CD14-positive monocyte (primary cell): ENCODE results near the gene IGLL5. TPM values are rescaled to one million over a fixed set of nuclear protein-coding genes. Genes with fewer than 3 reads are reported as not detected.
A peak's percentile ranks its signal among the peaks of the same experiment; 100 is the strongest.

ENCODE experiments used
- DNase-seq, 3 donors: peaks; one replicate each; pipeline ENCODE4 v3.0.0-alpha.2; 2011 to 2022
- H2AFZ ChIP-seq: 2 replicates; pipeline ENCODE4 v1.6.0; 2012; ENCODE audit warnings: mild to moderate bottlenecking, low read depth, low read length, inconsistent platforms; ENCODE audit not compliant: insufficient read depth, poor library complexity, severe bottlenecking
- H3K27ac ChIP-seq, 2 donors: 1 replicate in 1 of 2; 2 replicates in 1 of 2; pipeline ENCODE4 v1.5.1; 2012 to 2013; ENCODE audit warnings: low read length in 2 of 2, control low read depth in 1 of 2, inconsistent platforms in 1 of 2, low read depth in 1 of 2, mild to moderate bottlenecking in 1 of 2
- H3K27me3 ChIP-seq, 2 donors: one replicate each; pipeline versions ENCODE4 v1.6.0 to v1.6.1; 2011 to 2013; ENCODE audit warnings: low read length in 2 of 2; ENCODE audit not compliant: control insufficient read depth in 2 of 2, insufficient read depth in 2 of 2
- H3K36me3 ChIP-seq, 2 donors: replicated peaks in 1 of 2; 1 replicate in 1 of 2; 2 replicates in 1 of 2; pipeline versions ENCODE4 v1.5.1 to v1.6.1; 2012 to 2013; ENCODE audit warnings: low read length in 2 of 2, control low read depth in 1 of 2, inconsistent platforms in 1 of 2, mild to moderate bottlenecking in 1 of 2; ENCODE audit not compliant: insufficient read depth in 2 of 2, control insufficient read depth in 1 of 2
- H3K4me1 ChIP-seq, 2 donors: 1 replicate in 1 of 2; 2 replicates in 1 of 2; pipeline versions ENCODE4 v1.5.1 to v1.6.1; 2012 to 2013; ENCODE audit warnings: low read length in 2 of 2, control low read depth in 1 of 2, inconsistent platforms in 1 of 2, mild to moderate bottlenecking in 1 of 2, moderate library complexity in 1 of 2; ENCODE audit not compliant: insufficient read depth in 2 of 2, control insufficient read depth in 1 of 2
- H3K4me2 ChIP-seq: replicated peaks from 2 replicates; pipeline ENCODE3; 2012; ENCODE audit warnings: low read length, moderate library complexity, mild to moderate bottlenecking; ENCODE audit not compliant: poor library complexity, severe bottlenecking; ENCODE audit errors: extremely low read depth
- H3K4me3 ChIP-seq, 3 experiments: fragments of 200-600 bp in 1 of 3; sonication (generic) in 1 of 3; replicated peaks in 1 of 3; 1 replicate in 2 of 3; 2 replicates in 1 of 3; pipeline ENCODE4 v1.5.1; 2011 to 2013; ENCODE audit warnings: low read length in 3 of 3, mild to moderate bottlenecking in 3 of 3, control low read depth in 2 of 3, low read depth in 2 of 3, inconsistent platforms in 1 of 3, moderate library complexity in 1 of 3
- H3K79me2 ChIP-seq: 2 replicates; pipeline ENCODE4 v1.6.0; 2012; ENCODE audit warnings: mild to moderate bottlenecking, control low read depth, inconsistent platforms, low read length, moderate library complexity; ENCODE audit not compliant: insufficient read depth
- H3K9ac ChIP-seq: 2 replicates; pipeline ENCODE4 v1.6.0; 2017; ENCODE audit warnings: low read length, mild to moderate bottlenecking; ENCODE audit not compliant: insufficient read depth, poor library complexity, severe bottlenecking
- H3K9me3 ChIP-seq, 2 donors: replicated peaks in 1 of 2; 1 replicate in 1 of 2; 2 replicates in 1 of 2; pipeline versions ENCODE4 v1.5.1 to v1.6.1; 2012 to 2013; ENCODE audit warnings: low read length in 2 of 2, control low read depth in 1 of 2; ENCODE audit not compliant: control insufficient read depth in 1 of 2, insufficient read depth in 1 of 2
- H4K20me1 ChIP-seq: 2 replicates; pipeline ENCODE4 v1.6.0; 2012; ENCODE audit warnings: mild to moderate bottlenecking, low read length, control low read depth, moderate library complexity; ENCODE audit not compliant: insufficient read depth
- H3K27ac Mint-ChIP-seq, 7 donors: one replicate each; pipeline ENCODE4 v1.8.0; 2020; ENCODE audit warnings: mild to moderate bottlenecking in 7 of 7, mixed read lengths in 7 of 7, moderate library complexity in 6 of 7, inconsistent platforms in 2 of 7
- H3K27me3 Mint-ChIP-seq, 3 donors: one replicate each; pipeline ENCODE4 v1.8.0; 2021 to 2022; ENCODE audit warnings: low read depth in 3 of 3, mild to moderate bottlenecking in 3 of 3, mixed read lengths in 3 of 3, moderate library complexity in 3 of 3, inconsistent platforms in 1 of 3
- H3K36me3 Mint-ChIP-seq, 2 donors: one replicate each; pipeline ENCODE4 v1.8.0; 2020; ENCODE audit warnings: mixed read lengths in 2 of 2, inconsistent platforms in 1 of 2, mild to moderate bottlenecking in 1 of 2
- H3K4me1 Mint-ChIP-seq: one replicate; pipeline ENCODE4 v1.8.0; 2020; ENCODE audit warnings: mild to moderate bottlenecking, mixed read lengths
- H3K4me3 Mint-ChIP-seq, 2 donors: one replicate each; pipeline ENCODE4 v1.8.0; 2020; ENCODE audit warnings: mild to moderate bottlenecking in 2 of 2, mixed read lengths in 2 of 2, moderate library complexity in 1 of 2
- H3K9me3 Mint-ChIP-seq, 7 donors: one replicate each; pipeline ENCODE4 v1.8.0; 2020 to 2022; ENCODE audit warnings: mixed read lengths in 7 of 7, mild to moderate bottlenecking in 6 of 7, moderate library complexity in 6 of 7, inconsistent platforms in 2 of 7
- CTCF ChIP-seq: fragments of 200-600 bp; IDR thresholded peaks from one replicate; pipeline ENCODE4 v1.8.0; 2022; ENCODE audit warnings: antibody characterized with exemption, mild to moderate bottlenecking
- WGBS: methylation state at CpG from one replicate; pipeline ENCODE4 v1.1.5; 2013; ENCODE audit warnings: missing lambda C conversion rate; ENCODE audit not compliant: insufficient coverage; 5-methylcytosine and 5-hydroxymethylcytosine counted together
- intact Hi-C, 2 donors: fragments of 100-400 bp; cut with micrococcal nuclease; formaldehyde crosslinking; loops; one replicate each; pipeline versions ENCODE4 v1.15.0 to v1.15.1; 2023
- polyA plus RNA-seq, 3 donors: library from polyadenylated mRNA; depleted of rRNA in 1 of 3; unstranded in 2 of 3; stranded (reverse) in 1 of 3; fragments of 300-500 nt in 2 of 3; fragments of >200 nt in 1 of 3; fragmentation: Illumina TruSeq in 2 of 3; gene quantifications; 1 replicate in 2 of 3; 2 replicates in 1 of 3; pipeline ENCODE4 v1.2.3, GENCODE V29; 2012 to 2021

The IGLL5 gene
- polyA plus RNA-seq, 3 donors = 0.21 to 0.38 TPM; not detected in 1

GRCh38 chr22:22884010-22884887, 3.4 kb upstream of the IGLL5 start:
- peaks cover 34% of the 10 kb centered on the region for H3K4me1 Mint-ChIP-seq
- peak overlapping the region in 4 of 7 donors; percentile 22 to 70 (median 44) for H3K27ac Mint-ChIP-seq
- Histone ChIP-seq H3K79me2 (no peaks in the 10 kb centered on the region), H3K4me3 (no peak overlapping the region), H2AFZ (no peak overlapping the region), H3K4me2 (no peak overlapping the region), H3K27ac (no peak overlapping the region), H4K20me1 (no peaks in the 10 kb centered on the region), H3K27me3 (no peaks in the 10 kb centered on the region), H3K36me3 (no peaks in the 10 kb centered on the region), H3K9me3 (no peaks in the 10 kb centered on the region), H3K9ac (no peak overlapping the region), H3K4me1 (peaks cover 33 to 35% of the 10 kb centered on the region in 2 donors)
- no peak overlapping the region for H3K4me3 Mint-ChIP-seq
- intact Hi-C loops = loop anchor here (5.0 kb wide), 4 partner anchors 37 to 72 kb away; no protein-coding TSS in a partner anchor
- WGBS = 0% methylated on average over 2 of the region's 3 CpGs
- DNase-seq = peak; percentile 82 to 83 (median 82)
- TF ChIP-seq CTCF = peak; percentile 84
- H3K36me3 Mint-ChIP-seq = no peaks in the 10 kb centered on the region
- H3K9me3 Mint-ChIP-seq = no peaks in the 10 kb centered on the region
- H3K27me3 Mint-ChIP-seq = peaks cover 6 to 10% (median 10%) of the 10 kb centered on the region in 3 donors

DNA sequence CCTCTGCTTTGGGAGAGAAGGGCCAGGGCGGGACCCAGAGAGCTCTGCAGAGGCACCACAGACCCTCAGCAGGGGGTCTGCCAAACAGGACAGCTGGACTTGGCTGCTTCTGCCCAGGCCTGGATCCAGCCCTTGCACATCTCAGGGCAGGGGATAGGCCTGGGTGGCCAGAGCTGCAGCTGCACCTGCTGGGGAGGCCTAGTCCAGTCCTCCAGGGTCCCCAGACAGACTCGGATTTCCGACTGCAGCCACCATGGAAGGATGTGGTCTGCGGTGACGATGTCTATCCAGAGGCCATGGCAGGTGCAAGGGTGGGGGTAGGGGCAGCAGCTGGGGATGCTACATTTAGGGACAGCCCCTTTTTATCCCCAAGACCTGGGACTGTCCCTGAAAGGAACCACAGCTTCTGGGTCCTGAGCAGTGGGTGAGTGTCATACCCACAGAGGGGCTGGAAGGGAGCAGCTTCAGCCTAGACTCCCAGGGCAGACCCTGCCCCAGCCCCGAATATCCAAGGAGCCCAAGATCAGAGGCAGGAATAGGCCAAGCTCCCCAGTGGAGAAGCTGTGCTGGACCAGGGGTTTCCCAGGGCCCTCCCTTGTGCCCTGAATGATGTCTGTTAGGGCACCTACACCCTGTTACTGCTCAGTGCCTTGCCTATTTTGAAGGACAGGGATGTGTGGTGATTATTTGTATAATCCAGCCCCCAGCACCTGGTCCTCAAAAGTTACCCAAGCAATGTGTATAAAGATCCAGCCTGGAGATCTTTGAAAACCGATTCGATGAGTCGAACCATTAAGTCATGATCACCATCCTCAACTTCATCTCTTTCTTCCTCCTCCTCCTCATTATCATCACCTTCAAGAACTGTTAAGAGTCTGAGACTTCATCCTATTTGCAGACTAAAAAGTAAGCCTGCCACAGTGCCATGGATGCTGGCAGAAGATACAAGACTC, 2.5 kb upstream of the IGLL5 start:
- Mint-ChIP-seq H3K4me1 (peaks cover 34% of the 10 kb centered on the region), H3K9me3 (no peaks in the 10 kb centered on the region), H3K27ac (no peak overlapping the region), H3K27me3 (peaks cover 4 to 10% (median 7%) of the 10 kb centered on the region in 3 donors), H3K36me3 (no peaks in the 10 kb centered on the region), H3K4me3 (no peak overlapping the region)
- Histone ChIP-seq H3K27me3 (no peaks in the 10 kb centered on the region), H3K79me2 (no peaks in the 10 kb centered on the region), H3K9me3 (no peaks in the 10 kb centered on the region), H3K27ac (no peak overlapping the region), H2AFZ (no peak overlapping the region), H4K20me1 (no peaks in the 10 kb centered on the region), H3K36me3 (no peaks in the 10 kb centered on the region), H3K4me1 (peaks cover 33 to 35% of the 10 kb centered on the region in 2 donors), H3K9ac (no peak overlapping the region), H3K4me3 (no peak overlapping the region), H3K4me2 (no peak overlapping the region)
- TF ChIP-seq CTCF = no peak
- DNase-seq = no peak
- 70% methylated on average over 8 of the region's 9 CpGs for WGBS
- intact Hi-C loops = loop anchor here (5.0 kb wide), 4 partner anchors 38 to 73 kb away; no protein-coding TSS in a partner anchor
